DMS 273 (cell line): ENCODE data around the gene CD99L2.
"Not testable (repeated sequence)": the region's sequence is repeated elsewhere in the genome, so short reads cannot be mapped to it uniquely, and the experiment has no call there.

Source experiments
- DNase-seq: peaks from one replicate; lab custom pipeline; 2025; ENCODE audit not compliant: unreplicated experiment; lab: John Stamatoyannopoulos, UW

The CD99L2 gene

DNA sequence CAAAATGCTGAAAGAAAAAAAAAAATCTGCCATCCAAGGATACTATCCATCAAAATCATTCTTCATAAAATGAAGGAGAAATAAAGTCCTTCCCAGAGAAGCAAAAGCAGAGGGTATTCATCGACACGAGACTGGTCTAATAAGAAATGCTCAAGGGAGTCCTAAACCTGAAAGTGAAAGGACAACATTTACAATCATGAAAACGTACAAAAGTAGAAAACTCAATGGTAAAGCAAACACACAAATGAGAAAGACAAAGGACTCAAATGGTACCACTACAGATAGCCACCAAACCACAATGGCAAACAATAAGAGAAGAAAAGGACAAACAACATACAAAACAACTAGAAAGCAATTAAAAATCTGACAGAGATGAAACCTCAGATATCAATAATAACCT, 41.0 kb downstream of the CD99L2 start:
- no peak for DNase-seq

DNA sequence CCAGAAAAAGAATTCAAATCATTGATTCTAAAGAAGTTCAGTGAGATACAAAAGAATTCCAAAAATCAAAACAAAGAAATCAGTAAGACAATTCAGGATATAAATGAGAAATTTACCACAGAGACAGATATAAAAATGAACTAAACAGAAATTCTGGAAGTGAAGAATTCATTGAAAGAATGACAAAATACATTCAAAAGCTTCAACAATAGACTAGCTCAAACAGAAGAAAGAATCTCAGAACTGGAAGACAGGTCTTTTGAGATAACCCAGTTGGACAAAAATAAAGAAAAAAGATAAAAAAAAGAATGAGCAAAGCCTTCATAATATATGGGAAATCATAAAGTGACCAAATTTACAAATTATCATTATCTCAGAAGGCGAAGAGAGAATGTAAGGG, 41.7 kb downstream of the CD99L2 start:
- DNase-seq = no peak

DNA sequence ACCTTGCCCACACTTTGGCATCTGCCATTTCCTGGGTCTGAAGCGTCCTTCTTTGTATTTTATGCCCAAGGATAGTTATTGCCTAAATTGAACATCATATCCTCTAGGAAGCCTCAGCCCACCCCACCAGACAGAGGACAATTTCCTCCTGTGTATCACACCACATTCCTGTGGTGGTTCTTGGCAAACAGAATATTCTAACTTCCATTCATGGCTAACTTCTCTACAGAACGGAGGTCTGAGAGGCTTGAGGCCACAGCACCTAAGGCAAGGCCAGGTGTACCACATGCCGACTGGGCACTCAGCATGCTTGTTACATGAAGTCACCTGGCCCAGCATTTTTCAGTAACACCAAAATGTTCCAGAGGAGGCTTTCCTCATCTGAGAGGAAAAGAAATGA, 42.4 kb downstream of the CD99L2 start:
- DNase-seq = no peak

DNA sequence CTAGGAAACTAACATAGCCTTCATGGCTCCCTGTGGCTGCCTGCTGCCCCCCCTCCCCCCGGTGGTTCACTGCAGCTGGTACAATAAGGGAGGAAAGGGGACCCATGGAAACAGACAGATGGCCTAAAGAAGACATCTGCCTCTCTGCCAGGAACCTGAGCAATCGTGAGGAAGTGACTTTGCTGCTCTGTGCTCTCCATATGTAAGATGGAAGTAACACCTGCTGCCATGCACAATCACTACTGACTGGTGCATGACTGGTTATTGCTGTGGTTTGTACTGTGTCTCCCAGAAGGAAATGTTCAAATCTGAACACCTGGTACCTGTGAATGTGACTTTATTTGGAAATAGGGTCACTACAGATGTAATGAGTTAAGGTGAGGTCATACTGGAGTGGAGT, 43.6 kb downstream of the CD99L2 start:
- DNase-seq = peak; percentile 89

DNA sequence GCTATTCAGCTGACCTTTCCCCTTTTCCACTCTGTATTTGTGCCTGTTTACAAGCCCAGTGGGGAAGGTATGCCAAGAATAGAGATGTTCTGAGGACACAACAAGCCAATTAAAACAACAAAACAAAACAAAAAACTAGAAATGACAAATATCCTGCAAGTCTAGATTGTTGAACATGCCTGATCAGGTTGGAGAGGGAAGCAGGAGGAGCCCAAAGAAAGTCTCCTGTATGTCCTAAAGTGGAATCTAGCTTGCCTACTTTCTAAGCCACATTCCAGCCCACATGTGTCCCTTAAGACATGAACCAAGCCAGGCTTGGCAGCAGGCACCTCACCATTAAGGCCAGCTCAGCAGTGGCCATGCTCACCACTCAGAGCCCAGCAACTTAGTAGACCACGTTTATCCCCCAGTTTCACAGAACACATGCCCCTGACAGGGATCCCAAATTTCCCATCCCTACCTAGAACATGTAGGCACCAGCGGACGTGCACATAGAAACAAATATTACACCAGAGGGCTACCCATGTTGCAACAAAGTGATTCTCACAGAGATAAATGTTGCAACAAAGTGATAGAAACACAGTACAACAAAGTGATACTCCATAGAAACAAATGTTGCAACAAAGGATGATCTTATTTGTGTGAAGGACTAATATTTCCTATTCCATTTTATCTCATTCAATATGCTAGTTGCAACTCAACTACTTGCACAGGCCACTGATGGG, 48.3 kb downstream of the CD99L2 start:
- DNase-seq = no peak

DNA sequence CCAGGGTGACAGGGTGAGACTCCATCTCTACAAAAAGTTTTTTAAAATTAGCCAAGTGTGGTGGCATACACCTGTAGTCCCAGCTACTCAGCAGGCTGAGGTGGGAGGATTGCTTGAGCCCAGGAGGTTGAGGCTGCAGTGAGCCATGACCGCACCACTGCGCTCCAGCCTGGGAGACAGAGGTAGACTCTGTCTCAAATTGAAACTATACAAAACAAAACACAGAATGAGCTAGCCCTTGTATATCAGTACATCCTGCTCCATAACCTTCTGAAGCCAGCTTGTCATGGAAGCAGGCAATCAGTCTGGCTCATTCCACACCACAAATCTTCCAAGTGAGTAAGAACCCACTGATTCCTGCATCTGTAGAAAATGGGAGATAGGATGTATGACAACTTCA, 49.0 kb downstream of the CD99L2 start:
- no peak for DNase-seq

DNA sequence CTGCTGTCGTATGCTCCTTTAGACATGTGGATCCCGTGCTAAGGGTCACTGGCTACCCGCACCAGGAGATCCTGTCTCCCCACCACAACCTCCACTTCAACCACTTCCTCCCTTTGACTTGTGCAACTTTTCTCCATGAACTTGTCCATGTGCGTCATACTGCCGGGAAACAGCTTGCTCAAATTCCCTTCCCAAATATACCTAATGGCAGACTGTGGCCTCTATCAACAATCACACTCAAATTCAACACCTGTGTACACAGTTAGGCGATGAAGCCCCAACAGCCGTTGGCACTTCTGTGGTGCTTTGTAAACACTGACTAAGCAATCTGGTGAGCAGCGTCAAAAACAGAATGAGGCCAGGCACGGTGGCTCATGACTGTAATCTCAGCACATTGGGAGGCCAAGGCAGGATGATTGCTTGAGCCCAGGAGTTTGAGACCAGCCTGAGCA, 49.5 kb downstream of the CD99L2 start:
- peak; percentile 28 for DNase-seq

DNA sequence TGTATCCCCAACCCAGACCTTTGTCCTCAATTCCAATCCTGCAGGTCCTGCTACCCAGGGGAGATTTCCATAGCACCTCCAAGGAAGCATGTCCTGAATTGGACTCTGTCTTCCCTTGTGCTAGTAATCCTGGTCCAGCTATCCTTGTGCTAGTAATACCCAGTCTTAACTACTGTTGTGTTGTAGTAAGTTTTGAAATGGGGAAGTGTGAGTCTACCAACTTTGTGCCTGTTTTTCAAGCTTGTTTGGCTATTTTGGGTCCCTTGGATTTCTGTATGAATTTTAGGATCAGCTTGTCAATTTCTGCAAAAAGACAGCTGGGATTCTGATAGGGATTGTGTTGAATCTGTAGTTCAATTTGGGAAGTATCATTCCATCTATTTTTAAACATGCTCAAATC, 51.4 kb downstream of the CD99L2 start:
- DNase-seq = no peak

DNA sequence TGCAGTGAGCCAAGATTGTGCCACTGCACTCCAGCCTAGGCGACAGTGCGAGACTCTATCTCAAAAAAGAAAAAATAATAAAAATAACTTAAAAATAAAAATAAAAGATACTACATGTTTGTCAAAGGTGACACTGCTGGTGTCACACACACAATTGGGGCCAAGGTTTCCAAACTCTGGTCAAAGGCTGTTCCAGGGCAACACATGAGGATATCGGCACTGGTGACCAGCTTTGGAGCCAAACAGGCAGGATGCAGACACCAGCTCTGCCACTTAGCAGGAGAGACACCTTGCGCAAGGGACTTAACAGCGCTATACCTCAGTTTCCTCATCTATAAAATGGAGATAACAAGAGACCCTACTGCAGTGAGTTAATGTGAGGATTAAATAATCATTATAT, 52.3 kb downstream of the CD99L2 start:
- DNase-seq = no peak

DNA sequence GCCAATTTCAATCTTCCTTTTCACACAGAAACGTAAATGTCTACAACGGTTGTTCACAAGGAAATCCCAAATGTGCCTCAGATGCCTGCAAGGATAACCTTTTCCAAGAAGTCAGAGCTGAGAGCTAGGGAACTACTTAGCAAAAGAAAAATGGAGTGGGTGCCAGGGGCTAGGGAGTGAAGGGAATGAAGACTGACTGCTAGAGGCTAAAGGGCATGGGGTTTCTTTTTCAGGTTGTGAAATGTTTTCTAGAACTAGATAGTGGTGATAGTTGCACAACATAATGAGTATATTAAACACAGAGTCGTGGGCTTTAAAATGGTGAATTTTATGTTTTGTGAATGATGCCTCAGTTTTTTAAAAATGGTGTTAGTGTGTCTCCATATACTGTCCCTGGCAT, 53.4 kb downstream of the CD99L2 start:
- DNase-seq = no peak

DNA sequence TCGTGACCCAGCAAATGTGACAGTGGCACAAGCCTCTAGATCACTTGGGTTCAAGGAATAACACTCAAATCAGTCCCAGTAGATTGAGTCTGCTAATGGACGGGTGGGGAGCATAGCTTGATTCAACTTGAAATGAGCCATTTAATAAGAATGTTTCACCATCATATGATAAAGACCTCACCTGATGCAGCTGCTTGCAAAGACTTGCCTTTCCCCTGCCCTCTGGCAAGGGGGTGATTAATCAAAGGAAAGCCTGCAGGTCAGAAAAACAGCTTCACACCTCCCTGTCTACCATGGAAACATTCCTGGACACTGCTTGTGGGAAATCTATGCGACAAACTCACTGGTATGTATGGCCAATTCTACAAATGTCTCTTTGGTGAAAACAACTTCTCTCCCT, 54.5 kb downstream of the CD99L2 start:
- no peak for DNase-seq

DNA sequence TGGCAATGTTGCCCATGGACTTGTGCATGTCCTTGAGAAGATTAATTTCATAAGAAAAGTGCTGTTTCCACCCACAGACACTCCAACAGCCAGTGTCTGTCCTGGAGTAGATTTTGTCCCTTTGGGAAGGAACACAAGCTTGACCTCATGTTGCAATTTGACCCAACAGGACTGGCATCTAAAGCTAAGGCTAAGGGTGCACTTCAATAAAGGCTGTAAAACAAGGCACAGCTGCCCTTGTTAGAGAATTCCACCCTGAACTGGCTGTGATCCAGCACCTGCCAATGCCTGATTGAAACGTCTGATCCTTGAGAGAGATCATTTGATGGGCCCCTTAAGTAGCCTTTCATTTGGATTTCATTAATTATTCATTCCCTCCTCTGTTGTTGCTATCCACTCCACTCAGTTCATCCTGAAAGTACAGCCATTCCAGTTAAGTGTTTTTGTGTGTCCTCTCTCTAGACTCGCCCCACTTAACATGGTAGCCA, 56.2 kb downstream of the CD99L2 start:
- no peak for DNase-seq

DNA sequence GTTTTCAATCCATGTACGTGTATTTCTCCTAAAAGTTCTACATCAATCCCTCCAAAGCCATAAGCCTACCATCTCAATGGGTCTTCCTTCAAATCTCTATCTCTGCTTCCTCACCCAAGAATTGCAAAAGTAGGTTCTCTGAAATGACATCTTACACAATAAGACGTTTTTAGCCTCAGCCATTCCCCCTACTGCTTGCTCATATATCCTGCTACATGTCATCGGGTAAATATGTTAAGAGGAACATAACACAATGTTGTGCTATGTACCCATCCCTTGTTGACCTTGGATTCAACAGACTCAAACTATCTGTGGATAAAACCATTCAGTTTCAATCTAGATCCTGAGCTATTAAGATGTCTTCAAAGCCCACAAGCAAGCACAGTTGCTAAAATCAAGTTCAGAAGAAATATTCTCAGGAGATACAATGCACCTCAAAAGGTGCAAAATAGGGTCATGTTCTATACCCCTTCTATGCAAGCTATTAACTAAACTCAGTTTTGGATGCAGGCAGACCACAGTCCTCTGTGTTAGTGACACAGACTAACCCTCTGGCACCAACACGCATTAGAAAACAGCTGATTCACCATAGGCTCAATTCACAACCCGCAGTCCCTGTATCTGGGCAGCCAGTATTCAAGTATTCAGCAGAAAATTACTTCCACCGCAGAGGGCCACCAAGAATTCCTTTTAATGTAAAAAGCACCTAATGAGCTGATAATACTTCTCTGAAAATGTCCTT, 56.8 kb downstream of the CD99L2 start:
- DNase-seq = no peak

DNA sequence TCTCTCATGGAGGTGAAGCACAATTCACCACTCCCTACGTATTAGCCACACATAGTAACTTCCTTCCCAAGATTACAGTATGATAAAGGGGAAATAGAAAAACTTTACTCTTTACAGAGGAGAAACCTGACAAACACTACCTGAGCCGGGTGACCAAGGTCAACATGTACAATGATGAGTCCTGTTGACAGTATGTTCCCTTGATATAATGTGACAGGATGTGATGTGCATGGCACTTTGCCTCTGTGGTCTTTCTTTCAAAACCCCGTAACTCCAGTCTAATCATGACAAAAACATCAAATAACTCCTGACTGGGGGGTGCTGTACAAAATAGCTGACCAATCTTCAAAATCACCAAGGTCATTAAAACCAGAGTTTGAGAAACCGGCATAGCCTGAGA, 60.6 kb downstream of the CD99L2 start:
- no peak for DNase-seq

DNA sequence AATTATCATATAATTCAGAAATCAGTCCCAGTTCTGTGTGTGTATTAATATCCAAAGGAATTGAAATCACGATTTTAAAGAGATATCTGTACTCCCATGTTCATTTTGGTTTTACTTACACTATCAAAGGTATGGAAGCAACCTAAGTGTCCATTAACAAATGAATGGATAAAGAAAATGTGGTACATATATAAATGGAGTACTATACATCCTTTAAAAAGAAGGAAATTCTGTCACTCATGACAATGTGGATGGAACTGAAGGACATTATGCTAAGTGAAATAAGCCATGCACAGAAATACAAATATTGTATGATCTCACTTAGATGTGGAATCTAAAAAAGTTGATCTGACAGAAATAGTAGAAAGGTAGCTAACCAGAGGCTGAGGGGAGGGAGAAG, 63.8 kb downstream of the CD99L2 start:
- no peak for DNase-seq

DNA sequence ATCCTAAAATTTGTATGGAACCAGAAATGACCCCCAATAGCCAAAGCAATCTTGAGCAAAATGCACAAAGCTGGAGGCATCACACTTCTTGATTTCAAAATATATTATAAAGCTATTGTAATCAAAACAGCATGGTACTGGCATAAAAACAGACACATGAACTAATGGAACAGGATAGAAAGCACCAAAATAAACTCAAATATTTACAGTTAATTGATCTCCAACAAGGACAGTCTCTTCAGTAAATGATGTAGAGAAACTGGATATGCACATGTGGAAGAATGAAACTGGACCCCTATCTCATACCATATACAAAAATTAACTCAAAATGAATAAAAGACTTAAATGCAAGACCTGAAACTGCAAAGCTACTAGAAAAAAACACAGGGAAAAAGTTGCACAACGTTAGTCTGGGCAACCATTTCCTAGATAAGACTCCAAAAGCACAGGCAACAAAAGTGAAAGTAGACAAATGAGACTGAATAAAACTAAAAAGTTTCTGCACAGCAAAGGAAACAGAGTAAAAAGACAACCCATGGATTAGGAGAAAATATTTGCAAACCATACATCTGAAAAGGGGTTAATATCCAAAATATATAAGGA, 64.9 kb downstream of the CD99L2 start:
- DNase-seq = no peak

DNA sequence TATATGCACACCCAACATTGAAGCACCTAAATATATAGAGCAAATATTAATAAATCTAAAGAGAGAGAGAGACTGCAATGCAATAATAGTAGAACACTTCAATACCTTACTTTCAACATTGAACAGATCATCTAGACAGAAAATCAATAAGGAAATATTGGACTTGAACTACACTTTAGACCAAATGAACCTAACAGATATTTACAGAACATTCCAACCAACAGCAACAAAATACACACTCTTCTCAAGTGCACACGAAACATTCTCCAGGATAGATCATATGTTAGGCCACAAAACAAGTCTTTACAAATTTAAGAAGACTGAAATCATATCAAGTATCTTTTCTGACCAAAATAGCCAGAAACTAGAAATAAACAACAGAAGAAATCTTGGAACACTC, 66.6 kb downstream of the CD99L2 start:
- DNase-seq = no peak

DNA sequence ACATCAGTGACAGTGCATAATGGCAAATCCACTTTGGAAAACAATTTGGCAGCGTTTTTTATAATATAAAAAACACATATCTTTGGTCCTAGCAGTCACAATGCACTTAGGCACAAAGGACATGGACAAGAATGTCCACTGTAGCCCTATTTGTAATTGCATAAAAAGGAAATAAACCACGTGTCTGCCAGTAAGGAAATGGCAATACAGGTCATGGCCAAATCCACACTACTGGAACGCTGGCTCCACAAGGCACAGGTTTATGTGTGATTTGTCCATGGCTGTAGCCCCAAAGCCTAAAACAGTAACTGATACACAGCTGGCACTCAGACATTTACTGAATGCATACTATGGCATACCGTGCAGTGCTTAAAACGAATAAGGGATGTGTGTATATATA, 69.7 kb downstream of the CD99L2 start:
- no peak for DNase-seq

DNA sequence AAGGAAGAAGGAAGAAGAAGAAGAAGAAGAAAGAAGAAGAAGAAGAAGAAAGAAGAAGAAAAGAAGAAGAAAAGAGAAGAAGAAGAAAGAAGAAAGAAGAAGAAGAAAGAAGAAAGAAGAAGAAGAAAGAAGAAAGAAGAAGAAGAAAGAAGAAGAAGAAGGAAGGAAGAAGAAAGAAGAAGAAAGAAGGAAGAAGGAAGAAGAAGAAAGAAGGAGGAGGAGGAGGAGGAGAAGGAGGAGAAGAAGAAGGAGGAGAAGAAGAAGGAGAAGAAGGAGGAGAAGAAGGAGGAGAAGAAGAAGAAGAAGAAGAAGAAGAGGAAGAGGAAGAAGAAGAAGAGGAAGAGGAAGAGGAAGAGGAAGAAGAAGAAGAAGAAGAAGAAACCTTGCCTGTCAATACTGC, 74.1 kb downstream of the CD99L2 start:
- DNase-seq = not testable (repeated sequence)

DNA sequence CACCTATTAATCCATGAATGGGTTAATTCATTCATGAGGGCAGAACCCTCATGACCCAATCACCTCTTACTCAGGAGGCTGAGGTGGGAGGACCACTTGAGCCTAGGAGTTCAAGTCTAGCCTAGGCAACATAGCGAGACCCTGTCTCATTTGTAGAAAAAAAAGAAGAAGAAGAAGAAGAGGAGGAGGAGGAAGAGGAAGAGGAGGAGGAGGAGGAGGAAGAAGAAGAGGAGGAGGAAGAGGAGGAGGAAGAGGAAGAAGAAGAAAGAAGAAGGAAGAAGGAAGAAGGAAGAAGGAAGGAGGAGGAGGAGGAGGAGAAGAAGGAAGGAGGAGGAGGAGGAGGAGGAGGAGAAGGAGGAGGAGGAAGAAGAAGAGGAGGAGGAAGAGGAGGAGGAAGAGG, 74.6 kb downstream of the CD99L2 start:
- DNase-seq = not testable (repeated sequence)

DNA sequence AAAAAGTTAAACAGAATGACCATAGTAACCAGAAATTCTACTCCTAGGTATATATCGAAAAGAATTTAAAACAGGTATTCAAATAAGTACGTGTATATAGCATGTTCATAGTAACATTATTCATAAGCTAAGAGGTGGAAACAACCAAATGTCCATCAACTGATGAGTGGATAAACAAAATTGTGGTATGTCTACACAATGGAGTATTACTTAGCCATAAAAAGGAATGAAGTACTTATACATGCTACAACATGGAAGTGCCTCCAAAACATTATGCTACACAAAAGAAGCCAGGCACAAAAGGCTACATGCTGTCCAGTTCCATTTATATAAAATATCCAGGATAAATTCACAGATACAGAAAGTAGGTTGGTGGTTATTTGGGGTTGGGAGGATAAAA, 76.5 kb downstream of the CD99L2 start:
- DNase-seq = no peak

DNA sequence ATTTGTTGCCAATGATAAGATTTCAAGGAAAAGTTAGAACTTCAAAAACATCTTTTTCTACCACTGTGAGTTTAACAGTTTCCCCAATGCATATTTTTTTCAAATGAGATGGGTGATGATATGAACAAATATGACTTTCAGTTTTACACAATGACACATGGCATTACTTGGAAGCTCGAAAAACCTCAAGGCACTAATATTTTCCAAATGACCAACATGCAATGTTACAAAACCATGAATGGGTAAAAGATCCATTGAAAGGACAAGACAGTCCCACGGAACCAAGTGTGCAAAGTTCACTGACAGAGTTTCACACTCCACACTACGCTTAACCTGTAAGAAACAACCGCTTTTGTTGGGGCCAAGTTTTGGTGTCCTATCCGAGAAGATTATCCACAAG, 84.5 kb downstream of the CD99L2 start:
- no peak for DNase-seq
